Stimulated activated naive CD4-positive, alpha-beta T cell treated with Interleukin-2 at 50 U/mL for 16 hours (primary cell): ENCODE results near the gene PPFIA1.
A peak's percentile ranks its signal among the peaks of the same experiment; 100 is the strongest.
"Not testable (repeated sequence)": the region's sequence is repeated elsewhere in the genome, so short reads cannot be mapped to it uniquely, and the experiment has no call there.

Source experiments
- DNase-seq: peaks from one replicate; lab custom pipeline; 2025; lab: John Stamatoyannopoulos, UW

PPFIA1 gene

DNA sequence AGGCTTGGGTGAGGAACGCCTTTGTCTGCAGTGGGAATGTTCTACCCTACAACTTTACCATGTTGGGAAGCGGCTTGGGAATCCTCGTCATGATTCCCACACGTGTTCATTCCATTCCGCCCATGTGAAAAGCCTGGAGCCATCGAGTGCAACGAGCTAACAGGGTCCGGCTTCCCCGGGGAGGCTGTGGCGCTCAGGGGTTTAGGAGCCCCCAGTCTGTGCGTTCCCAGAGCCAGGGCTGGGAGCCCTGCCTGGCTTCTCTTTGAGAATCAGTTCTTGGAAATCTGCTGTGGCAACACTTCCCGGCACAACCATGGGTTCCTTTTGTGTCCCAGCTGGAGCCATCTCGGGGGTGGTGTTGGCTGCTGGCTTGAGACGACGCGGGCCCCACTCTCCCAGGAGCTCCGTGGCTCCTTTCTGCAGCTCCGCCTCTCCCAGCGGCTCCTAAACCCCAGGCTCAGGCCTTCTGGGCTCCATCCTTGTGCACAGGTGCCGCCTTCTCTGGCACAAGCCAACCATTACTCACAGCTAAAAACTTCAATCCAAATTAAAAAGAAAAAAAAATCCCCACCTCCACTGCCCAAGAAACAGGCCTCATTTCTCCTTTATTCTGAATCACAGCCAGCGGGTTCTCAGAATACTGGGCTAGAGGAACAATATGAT lies 18.7 kb upstream of the PPFIA1 start:
- no peak for DNase-seq

- no peak for DNase-seq
Observed at GRCh38 chr11:70252844-70253243, 17.6 kb upstream of the PPFIA1 start.

- no peak for DNase-seq
Observed at GRCh38 chr11:70255477-70256116, 14.9 kb upstream of the PPFIA1 start.

GRCh38 chr11:70259077-70259476 lies 11.4 kb upstream of the PPFIA1 start:
- DNase-seq = not testable (repeated sequence)

GRCh38 chr11:70262951-70263350 lies 7.5 kb upstream of the PPFIA1 start:
- no peak for DNase-seq

GRCh38 chr11:70263363-70263762 lies 7.1 kb upstream of the PPFIA1 start:
- DNase-seq = no peak

GRCh38 chr11:70265341-70265740 lies 5.1 kb upstream of the PPFIA1 start:
- DNase-seq = no peak

GRCh38 chr11:70267405-70267950 lies 3.0 kb upstream of the PPFIA1 start:
- DNase-seq = no peak

- DNase-seq = no peak
Observed at GRCh38 chr11:70268526-70268925, 2.0 kb upstream of the PPFIA1 start.

DNA sequence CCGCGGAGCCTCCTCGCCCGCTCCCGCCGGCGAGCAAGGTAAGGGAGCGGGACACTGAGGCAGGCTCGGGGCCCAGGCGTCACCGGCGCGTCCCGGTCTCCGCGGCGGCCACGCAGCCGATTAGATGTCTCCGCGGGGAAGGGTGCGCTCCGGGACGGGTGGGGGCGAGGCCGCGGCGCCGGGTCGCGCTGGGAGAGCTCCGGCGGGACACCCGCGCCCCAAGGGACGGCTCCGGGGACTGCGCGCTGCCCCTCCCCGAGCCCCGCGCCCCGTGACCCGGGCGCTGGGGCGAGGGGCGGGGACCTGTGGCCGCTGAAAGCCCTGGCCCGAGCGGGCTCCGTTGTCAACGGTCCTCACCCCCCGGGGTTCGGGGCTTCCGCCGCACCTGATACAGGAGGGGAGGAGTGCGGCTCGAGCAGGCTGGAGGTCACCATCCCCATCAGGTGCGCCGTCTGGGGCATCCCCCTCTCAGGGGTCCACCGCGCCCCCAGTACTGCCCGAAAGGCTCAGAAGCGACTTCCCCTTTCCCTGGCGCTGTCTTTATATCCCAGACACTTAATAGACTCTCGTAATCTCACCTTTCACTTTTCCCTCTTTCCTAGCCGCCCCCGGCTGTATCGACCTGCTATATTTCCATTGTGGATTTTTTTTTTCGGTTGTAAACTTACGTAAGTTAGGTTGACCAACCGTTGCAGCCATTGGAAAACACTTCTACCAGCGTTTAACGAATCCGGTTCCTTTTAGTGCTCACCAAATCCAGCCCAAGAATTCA lies 573 bp downstream of the PPFIA1 start:
- peak; percentile 33 for DNase-seq

DNA sequence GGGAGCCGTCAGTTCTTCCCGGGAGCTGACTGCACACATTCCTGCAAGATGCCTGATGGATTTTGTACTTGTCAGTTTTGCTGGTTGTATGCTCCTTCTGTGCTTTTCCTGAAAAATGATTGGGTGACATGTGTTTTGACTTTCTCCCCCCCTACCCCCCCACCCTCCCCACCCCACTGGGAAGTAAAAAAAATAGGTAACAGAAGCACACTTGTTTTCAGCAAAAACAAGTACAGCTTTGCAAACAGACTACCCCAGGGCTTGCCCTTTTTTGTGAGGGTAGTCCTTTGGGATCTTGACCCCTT lies 1.1 kb downstream of the PPFIA1 start:
- DNase-seq = no peak

GRCh38 chr11:70272009-70272408 lies 1.5 kb downstream of the PPFIA1 start:
- no peak for DNase-seq

GRCh38 chr11:70278994-70279393 lies 8.5 kb downstream of the PPFIA1 start:
- DNase-seq = no peak

DNA sequence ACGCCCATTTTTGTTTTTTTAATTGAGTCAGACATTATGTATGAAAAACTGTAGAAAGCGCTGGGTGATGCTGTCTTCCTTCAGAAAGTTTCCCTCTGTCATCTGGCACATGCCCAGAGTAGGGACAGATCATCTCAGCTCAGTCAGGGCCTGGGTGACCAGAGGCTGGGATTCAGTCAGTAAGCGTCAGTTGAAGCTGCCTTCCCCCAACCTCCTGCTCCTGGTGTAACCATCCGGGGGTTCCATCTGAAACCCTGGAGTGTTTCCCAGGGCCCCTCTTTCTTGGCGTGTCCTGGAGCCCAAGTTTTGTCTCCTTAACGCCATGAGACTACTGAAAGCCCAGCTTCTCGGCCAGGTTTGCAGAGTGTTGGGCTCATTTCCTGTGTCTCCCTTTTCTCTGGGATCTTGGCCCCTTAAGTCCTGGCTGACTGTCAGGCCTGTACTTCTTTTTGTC lies 10.7 kb downstream of the PPFIA1 start:
- DNase-seq = no peak

DNA sequence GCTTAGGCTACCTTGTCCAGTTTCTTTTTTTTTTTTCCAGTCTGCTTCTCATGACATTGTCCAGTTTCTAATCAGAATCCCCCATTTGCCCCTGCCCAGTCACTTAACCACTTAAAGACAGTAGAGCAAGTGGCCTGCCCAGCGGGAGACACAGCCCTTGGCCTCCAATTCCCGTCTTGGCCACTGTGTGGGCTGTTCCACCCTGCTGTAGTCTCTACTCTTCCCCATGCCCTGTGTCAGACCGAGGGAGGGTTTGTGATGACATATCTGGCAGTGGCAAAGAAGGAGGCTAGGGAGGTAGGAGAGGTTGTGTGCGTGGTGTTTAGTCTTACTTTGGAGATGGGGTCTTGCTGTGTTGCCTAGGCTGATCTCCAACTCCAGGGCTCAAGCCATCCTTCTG lies 11.5 kb downstream of the PPFIA1 start:
- no peak for DNase-seq

GRCh38 chr11:70288721-70289120 lies 18.2 kb downstream of the PPFIA1 start:
- DNase-seq = no peak

DNA sequence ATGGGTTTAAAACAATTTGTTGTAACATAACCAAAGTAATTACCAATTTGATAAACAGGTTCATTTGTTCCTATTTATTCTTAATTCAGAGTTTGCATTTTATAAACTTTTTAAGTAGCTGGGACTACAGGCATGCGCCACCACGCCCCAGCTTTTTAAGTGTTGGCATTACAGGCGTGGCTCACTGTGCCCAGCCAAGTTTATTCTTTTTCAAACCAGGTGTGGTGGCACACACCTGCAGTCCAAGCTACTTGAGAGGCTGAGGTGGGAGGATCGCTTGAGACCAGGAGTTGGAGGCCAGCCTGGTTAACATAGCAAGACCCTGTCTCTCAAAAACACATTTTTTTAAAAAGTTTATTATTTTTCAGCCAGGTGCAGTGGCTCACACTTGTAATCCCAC lies 19.1 kb downstream of the PPFIA1 start:
- DNase-seq = no peak

DNA sequence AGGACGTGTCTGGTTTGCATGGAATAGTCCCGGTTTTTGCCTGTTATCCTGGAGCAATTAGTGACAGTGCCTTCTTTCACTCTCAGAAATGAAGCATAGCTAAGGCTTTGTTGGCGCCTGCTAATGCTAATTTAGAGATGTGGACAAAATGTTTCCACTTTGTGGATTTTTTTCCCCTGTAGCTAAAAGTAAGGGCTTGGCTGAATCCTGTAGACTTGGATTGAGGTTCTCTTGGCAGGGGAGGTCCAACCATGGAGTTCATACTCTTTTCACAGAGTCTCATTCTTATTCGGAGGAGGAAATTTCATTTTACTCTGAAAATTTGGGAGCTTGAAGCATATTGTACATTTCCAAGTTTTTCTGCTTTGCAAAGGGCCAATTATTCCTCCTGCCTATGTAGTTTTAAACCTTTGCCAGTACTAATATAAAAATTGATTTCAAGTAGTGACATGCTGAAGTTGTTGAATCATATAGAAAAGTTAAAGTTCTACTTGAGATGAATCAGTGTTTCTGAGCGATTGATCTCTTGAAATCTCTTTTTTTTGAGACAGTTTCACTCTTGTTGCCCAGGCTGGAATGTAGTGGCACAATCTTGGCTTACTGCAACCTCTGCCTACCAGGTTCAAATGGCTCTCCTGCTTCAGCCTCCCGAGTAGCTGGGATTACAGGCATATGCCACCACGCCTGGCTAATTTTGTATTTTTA lies 20.0 kb downstream of the PPFIA1 start:
- no peak for DNase-seq

- DNase-seq = no peak
Observed at GRCh38 chr11:70292166-70292565, 21.7 kb downstream of the PPFIA1 start.

- no peak for DNase-seq
Observed at GRCh38 chr11:70292863-70293262, 22.4 kb downstream of the PPFIA1 start.

DNA sequence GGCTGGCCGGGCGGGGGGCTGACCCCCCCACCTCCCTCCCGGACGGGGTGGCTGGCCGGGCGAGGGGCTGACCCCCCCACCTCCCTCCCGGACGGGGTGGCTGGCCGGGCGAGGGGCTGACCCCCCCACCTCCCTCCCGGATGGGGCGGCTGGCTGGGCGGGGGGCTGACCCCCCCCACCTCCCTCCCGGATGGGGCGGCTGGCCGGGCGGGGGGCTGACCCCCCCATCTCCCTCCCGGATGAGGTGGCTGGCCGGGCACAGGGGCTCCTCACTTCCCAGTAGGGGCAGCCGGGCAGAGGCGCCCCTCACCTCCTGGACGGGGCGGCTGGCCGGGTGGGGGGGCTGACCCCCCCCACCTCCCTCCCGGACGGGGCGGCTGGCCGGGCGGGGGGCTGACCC lies 24.7 kb downstream of the PPFIA1 start:
- DNase-seq = not testable (repeated sequence)

GRCh38 chr11:70296681-70297080 lies 26.2 kb downstream of the PPFIA1 start:
- no peak for DNase-seq
